Left colon (tissue), 2 donors: Measurements from ENCODE around the gene DOK3. TPM values are rescaled to one million over a fixed set of nuclear protein-coding genes. Genes with fewer than 3 reads are reported as not detected.

ENCODE experiments used
- ATAC-seq: fragments of 200-7000 bp; cut with Tn5 transposase; one replicate; pipeline ENCODE4 v1.9.1; 2020; ENCODE audit warnings: mild to moderate bottlenecking, moderate library complexity
- DNase-seq, 2 donors: peaks; one replicate each; pipeline ENCODE4 v3.0.0-alpha.2; 2020
- intact Hi-C, 2 donors: fragments of 100-400 bp; cut with DNase I in 1 of 2; cut with micrococcal nuclease in 1 of 2; formaldehyde crosslinking; loops; one replicate each; pipeline versions ENCODE4 v1.11.2 to v1.14.0; 2022; cut with DNase I, micrococcal nuclease
- total RNA-seq, 2 donors: library from RNA; stranded (reverse); fragmentation: NEBNext Ultra II Directional; extraction: Animal tissue kit (Norgen Biotek cat#: 25700); gene quantifications; one replicate each; pipeline ENCODE4 v1.2.1, GENCODE V29; 2021
- donor health status: DM: no; HTN: no; CAD: no.
- donor health status: DM: yes; HTN: yes; CAD: no.

Gene DOK3
- total RNA-seq, 2 donors from 2014 or later, result 4.1 to 8.9 TPM

DNA sequence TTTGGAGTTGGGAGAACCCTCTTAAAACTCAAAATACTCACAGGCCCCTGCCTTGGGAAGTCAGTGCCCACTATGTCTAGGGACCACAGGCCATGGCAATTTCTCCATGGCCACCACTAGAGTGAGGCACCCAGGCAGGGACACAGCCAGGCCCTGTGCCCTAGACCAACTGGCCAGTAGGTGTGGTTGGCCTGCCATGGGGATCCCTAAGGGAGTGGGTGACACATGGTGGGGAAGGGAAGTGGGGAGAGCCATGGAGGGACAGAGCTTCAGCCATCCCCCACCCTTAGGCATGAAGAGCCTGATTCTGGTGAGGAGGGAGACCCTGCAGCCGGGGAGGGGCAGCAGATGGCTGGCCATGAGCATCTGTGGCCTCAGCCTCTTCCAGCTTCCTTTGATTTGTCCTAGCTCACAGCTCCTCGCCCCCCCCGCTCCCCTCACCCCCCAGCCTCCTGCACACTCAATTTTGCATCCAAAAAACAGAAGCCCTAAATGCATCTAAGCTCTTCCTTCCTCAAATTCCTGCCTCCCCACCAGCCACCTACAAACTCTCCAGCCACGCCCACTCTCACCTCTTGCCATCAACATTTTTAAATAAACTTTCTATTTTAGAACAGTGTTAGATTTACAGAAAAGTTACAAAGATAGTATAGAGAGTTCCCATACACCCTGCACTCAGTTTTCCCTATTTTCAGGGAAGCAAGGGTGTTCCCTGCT, 34.6 kb downstream of the DOK3 start:
- ATAC-seq, result no peak
- no peak for DNase-seq
- intact Hi-C loops, result no loop called here

- ATAC-seq (no peak), DNase-seq (no peak)
- intact Hi-C loops, result no loop called here
These were observed 35.6 kb downstream of the DOK3 start for GRCh38 chr5:177474002-177474476.

DNA sequence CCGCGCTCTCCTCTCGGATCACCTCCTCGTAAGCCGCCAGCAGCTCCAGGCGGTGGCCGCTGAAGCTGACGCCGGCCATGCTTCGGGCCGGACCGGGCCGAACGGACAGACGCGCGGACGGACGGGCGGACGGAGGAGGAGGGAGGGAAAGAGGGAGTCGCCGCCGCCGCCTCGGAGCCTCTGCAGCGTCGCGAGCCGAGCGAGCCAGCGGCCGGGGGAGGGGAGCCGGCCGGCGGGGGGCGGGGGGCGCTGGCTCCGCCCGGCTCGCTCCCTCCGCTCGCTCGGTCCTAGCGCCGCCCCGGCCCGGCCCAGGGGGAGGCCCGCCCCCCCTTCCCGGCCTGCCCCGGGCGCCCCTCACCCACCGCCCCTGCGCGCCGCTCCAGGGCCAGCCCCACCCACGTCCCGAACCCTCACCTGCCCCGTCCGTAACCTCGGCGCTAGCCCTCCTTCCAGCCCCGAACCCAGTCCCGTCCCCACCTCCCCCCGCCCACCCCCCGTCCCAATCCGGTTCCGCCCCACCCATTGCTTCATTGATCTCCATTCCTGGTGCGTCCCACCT, 36.1 kb downstream of the DOK3 start, which contains the start of gene DBN1:
DBN1 (minus strand) TSS at position 192 of the 559 bp plus-strand sequence; CDS start at position 79, 113 bp downstream.
- intact Hi-C loops, result no loop called here
- DNase-seq, result no peak
- peak; percentile 58 for ATAC-seq

DNA sequence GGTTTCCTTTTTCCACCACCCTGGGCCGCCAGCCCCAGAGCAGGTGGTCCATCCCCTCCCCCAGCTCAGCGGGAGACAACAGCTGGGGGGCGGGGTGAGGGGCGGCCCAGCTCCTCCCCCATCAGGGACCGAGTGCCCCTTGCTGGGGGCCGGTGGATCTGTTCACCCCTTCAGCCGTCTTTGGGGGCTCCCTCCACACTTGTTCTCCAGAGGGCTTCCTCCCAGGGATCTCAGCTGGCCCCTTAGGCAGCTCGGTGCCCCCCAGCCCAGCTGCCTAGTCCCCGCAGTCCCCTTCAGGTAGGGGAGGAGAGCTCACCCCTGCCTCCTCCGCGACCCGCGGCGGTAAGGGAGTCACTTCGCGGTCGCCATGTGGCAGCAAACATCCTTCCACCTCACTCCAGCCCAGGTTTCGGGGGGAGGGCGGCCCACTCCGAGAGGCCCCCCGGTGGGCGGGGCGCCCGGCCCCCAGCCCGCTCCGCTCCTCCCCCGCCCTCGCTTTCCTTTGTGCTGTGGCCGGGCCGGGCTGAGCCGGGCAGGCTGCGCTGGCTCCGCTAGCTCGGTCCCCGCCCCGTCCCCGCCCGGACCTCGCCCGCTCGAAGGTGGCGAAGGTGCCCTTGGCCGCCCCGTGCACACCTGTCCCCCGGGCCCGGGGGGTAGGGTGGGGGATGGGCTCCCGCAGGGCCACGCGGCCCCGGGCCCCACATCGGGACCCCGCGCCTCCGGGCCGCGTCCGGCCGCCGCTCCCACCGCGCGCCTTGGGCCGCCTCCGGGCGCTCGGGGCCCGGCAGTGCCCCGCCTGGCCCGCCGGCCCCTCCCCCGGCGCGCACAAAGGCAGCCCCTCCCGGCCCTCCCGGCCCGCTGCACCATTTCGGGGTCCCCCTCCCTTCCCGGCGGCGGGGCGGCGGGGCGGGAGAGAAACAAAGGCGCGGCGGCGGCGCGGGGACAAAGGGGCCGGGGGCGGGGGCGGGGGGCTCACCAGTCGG, 36.9 kb downstream of the DOK3 start:
- ATAC-seq (peak; percentile 76), DNase-seq (peak in 1 of 2 donors; percentile 55)
- intact Hi-C loops, result no loop called here

DNA sequence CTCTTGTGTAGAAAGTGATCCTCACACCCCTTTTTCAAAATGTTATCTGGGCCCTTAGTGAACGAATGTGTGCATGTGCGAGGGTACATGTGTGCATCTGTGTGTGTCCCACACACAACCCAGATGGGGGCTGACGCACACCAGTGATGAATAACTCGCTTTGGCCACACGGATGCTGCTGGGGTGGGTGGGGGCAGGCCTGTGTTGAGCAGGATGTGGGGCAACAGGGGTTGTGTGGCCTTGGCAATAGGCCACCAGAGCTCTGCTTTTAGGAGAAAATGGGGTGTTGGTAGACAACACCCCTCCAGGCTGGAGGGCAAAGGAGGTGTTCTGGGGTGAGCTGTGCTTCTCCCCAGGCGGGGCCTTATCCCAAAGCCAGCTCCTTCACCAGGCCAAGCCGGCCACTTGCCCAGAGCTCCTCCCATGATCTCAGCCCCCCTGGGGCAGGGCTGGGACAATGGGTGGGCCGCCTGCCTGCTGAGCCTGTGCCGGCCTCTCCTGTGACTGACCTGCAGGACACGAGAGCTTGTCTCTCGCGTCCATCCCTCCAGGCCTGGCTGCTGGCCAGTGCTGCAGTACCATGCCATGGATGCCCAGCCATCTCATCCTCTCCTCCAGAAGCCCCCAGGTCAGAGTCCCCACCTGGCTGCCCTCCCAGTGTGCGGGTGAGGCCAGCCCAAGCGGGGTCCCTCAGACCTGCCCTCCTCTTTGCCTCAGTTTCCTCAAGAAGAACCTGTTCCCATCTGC, 37.8 kb downstream of the DOK3 start:
- ATAC-seq, result no peak
- intact Hi-C loops, result no loop called here
- no peak for DNase-seq

DNA sequence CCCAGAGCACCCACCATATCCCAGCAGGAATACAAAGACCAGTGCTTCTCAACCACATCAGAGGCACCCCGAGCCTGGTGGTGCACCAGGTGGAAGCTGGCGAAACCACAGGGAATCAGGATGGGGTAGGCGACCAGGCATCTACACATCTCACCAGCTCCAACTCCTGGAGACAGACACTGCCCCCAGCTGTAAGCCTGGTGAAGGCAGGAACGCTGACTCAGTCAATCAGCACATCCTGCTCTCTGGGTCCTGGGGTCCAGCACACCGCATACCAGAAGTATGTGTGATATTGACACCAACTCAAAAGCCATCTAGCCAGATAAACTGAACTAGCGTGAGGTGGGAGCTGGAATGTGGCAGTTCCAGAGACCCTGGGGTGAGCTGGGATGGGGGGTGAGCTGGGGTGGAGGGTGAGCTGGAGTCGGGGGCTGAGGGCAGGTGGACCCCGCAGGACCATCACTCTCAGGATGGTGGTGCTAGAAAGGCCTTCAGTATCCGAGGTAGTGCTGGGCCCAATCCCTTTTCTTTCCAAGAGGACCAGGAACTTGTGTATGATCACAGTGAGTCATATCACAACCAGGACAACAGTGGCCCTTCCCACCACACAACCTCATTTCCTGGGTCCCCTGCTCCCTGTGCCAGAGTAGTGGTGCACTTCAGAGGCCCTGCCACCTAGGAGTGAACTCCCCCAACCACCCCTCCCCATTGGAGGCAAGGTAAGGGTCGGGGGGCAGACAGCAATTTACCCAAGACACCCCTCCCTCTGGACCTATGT, 38.7 kb downstream of the DOK3 start:
- DNase-seq (no peak), ATAC-seq (no peak)
- intact Hi-C loops, result no loop called here

- ATAC-seq (no peak), DNase-seq (no peak)
- intact Hi-C loops, result no loop called here
These were observed 39.7 kb downstream of the DOK3 start for GRCh38 chr5:177469750-177470525.

DNA sequence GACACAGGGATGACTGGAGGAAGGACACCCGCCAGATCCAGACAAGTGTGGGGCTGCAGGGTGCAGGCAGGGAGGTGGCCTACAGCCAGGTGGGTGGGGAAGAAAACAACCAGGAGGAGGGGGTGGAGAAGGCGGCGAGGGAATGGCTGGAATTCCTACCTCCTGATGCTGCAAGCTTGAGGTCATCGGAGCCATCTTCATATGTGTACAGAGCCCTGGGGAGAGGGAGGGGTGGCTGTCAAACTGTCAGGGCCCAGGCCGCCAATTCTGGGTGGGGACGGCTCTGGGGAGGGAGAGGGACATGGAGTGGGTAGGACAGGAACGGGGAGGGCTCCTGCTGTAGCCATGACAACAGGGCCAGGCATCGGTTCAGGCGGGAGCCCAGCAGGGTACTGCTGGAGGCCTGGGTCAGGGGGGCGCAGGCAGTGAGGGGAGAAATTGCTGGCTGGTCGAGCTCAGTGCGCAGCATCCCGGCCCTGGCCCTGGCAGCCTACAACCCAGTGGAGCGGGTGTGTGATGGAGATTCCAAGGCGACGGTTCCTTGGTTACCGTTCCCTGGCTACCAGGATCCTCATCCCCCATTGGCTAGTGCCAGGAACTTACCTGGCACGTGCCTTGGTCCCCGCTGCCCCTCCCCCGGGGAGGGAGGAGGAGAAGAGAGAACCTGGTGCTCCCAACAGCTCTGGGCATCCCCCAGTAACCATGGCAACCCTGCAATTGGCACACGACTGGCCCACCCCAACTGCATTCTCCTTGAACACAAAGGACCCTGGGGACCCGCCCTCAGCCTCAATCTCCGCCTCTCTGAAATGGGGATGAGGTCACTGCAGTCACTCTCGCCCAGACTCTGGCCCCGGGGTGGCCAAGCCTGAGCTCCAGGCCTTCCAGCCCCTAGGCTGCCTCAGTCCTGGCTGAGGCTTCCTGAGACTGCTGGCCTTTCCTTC, 40.7 kb downstream of the DOK3 start:
- no peak for ATAC-seq
- intact Hi-C loops, result no loop called here
- no peak for DNase-seq

- no peak for ATAC-seq
- no peak for DNase-seq
- intact Hi-C loops, result no loop called here
These were observed 41.3 kb downstream of the DOK3 start for GRCh38 chr5:177468329-177468684.

DNA sequence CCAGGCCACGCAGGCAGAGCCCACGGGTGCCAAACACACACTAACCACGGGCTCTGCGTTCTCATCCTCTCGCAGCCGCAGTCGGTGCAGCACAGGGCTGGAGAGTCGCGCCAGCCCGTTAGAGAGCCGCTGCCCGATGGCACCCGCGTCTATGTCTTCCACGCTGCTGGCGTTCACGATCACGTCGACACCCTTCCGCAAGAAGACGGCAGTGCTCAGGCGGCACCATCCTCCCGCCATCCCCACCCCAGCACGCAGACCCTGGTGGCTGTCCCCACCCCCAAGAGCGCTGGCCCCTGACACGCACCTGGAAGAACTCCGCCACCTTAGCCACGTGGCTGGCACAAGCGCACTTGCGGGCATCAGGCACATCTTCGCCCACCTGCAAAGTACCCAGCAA, 42.2 kb downstream of the DOK3 start:
- ATAC-seq (no peak), DNase-seq (no peak)
- intact Hi-C loops, result no loop called here

GRCh38 chr5:177466861-177467260, 42.8 kb downstream of the DOK3 start:
- intact Hi-C loops, result no loop called here
- no peak for DNase-seq
- no peak for ATAC-seq

DNA sequence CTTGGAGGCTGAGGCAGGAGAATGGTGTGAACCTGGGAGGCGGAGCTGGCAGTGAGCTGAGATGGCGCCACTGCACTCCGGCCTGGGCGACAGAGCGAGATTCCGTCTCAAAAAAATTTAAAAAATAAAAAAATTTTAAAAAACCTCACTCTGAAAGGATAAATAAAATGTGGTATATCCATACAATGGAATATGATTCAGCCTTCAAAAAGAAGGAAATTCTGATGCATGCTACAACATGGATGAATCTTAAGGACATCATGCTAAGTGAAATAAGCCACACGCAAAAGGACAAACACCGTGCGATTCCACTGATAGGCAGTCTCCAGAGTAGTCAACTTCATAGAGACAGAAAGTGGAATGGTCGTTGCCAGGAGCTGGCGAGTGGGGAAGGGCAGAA, 44.6 kb downstream of the DOK3 start:
- ATAC-seq (no peak), DNase-seq (no peak)
- intact Hi-C loops, result no loop called here

DNA sequence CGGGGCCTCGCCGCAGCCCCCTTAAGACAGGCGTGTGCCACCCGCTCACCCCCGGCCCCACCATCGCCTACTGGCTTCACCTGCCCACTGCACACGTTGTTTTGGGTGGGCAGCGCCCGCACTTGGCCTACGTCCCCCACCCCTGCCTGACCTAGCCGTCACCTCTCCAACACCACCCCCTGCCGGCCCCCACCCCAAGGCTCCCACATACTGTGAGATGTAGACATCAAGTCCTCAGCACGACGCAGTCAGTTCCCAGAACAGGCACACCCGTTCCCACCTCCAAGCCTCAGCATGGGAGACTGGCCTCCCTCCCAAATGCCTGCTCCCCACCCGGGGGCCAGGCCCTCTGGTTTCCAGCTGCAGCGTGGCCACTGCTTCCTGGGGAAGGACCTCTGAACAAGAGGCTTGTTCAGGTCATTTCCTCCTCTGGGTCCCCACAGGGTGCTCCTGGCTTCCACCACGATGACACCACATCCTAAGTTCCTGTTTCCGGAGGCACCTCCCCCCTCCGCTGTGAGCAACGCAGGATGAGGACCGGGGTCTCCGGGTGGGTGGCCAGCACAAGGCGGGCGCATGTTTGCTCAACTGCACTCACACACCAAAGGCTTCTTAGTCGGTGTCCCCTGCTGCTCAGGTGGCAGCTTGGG, 47.5 kb downstream of the DOK3 start:
- no peak for DNase-seq
- intact Hi-C loops, result no loop called here
- ATAC-seq, result no peak

- DNase-seq (no peak), ATAC-seq (no peak)
- intact Hi-C loops, result no loop called here
These were observed 49.6 kb downstream of the DOK3 start for GRCh38 chr5:177459819-177460628.

DNA sequence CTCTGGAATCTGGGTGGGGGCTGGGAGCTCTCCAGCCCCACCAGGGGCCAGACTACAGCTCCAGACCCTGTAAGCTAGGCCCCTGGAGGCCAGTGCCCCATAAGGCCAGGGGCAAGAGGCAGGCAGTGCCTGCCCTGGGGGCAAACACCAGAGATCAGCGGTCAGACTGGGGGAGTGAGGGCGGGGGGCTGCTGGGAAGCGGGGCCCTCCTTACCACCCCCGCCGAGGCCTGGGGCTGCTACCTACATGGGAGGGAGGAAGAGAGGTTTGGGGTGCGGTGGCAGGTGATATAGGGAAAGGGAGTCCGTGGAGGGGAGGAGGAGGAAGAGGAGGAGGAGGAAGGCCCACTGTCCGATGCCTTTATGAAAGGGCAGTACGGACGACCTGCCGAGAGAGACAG, 50.3 kb downstream of the DOK3 start:
- no peak for DNase-seq
- ATAC-seq, result no peak
- intact Hi-C loops, result no loop called here
